Measurements from ENCODE around the gene SHC2.

SHC2 gene

GRCh38 chr19:379796-380195 is 81.0 kb downstream of the SHC2 start:
- no peak for DNase-seq (ENCODE audit: extremely low spot score)
- no peak for TF ChIP-seq ZNF384 (IDR thresholded peaks at IDR 0.05)
- ChIA-PET POLR2A (no interaction called here), CTCF (no interaction called here)

- TF ChIP-seq SP1 (IDR thresholded peaks at IDR 0.05) (no peak), NFRKB (IDR thresholded peaks at IDR 0.05) (no peak), TARDBP (IDR thresholded peaks at IDR 0.05) (no peak), ZNF384 (IDR thresholded peaks at IDR 0.05) (no peak), CTBP1 (IDR thresholded peaks at IDR 0.05; ENCODE audit: borderline replicate concordance) (no peak), SUZ12 (IDR thresholded peaks at IDR 0.05) (no peak), FOXM1 (IDR thresholded peaks at IDR 0.05; ENCODE audit: borderline replicate concordance) (no peak), L3MBTL2 (conservative IDR thresholded peaks at IDR 0.05) (no peak)
- ChIA-PET POLR2A (no interaction called here), CTCF (no interaction called here)
- no peak for DNase-seq (ENCODE audit: extremely low spot score)
These were observed 82.1 kb downstream of the SHC2 start for GRCh38 chr19:378706-379105.

GRCh38 chr19:377801-378581 is 82.8 kb downstream of the SHC2 start:
- ChIA-PET POLR2A (no interaction called here), CTCF (no interaction called here)
- no peak for TF ChIP-seq SP1 (IDR thresholded peaks at IDR 0.05)
- TF ChIP-seq FOXK2 (IDR thresholded peaks at IDR 0.05) = no peak
- no peak for TF ChIP-seq PKNOX1 (IDR thresholded peaks at IDR 0.05)
- TF ChIP-seq LEF1 (IDR thresholded peaks at IDR 0.05; ENCODE audit: borderline replicate concordance) = no peak
- no peak for TF ChIP-seq BHLHE40 (IDR thresholded peaks at IDR 0.05; ENCODE audit: borderline replicate concordance)
- TF ChIP-seq SUZ12 (IDR thresholded peaks at IDR 0.05) = no peak
- no peak for TF ChIP-seq ARNT (IDR thresholded peaks at IDR 0.05)
- TF ChIP-seq FOXA1 (IDR thresholded peaks at IDR 0.05) = no peak
- TF ChIP-seq CTBP1 (IDR thresholded peaks at IDR 0.05; ENCODE audit: borderline replicate concordance) = no peak
- TF ChIP-seq HDGF (IDR thresholded peaks at IDR 0.05; ENCODE audit: borderline replicate concordance) = no peak
- TF ChIP-seq ZNF384 (IDR thresholded peaks at IDR 0.05) = no peak
- no peak for TF ChIP-seq FOXM1 (IDR thresholded peaks at IDR 0.05; ENCODE audit: borderline replicate concordance)
- no peak for TF ChIP-seq L3MBTL2 (conservative IDR thresholded peaks at IDR 0.05)
- TF ChIP-seq NFRKB (IDR thresholded peaks at IDR 0.05) = no peak
- TF ChIP-seq TARDBP (IDR thresholded peaks at IDR 0.05) = no peak
- TF ChIP-seq ELF4 (IDR thresholded peaks at IDR 0.05) = no peak
- no peak for DNase-seq (ENCODE audit: extremely low spot score)

GRCh38 chr19:376111-376470 is 84.7 kb downstream of the SHC2 start:
- no peak for TF ChIP-seq ARNT (IDR thresholded peaks at IDR 0.05)
- TF ChIP-seq SP1 (IDR thresholded peaks at IDR 0.05) = no peak
- TF ChIP-seq ELF4 (IDR thresholded peaks at IDR 0.05) = no peak
- no peak for TF ChIP-seq FOXK2 (IDR thresholded peaks at IDR 0.05)
- TF ChIP-seq HDGF (IDR thresholded peaks at IDR 0.05; ENCODE audit: borderline replicate concordance) = no peak
- no peak for TF ChIP-seq BHLHE40 (IDR thresholded peaks at IDR 0.05; ENCODE audit: borderline replicate concordance)
- TF ChIP-seq NFRKB (IDR thresholded peaks at IDR 0.05) = no peak
- TF ChIP-seq FOXM1 (IDR thresholded peaks at IDR 0.05; ENCODE audit: borderline replicate concordance) = no peak
- TF ChIP-seq CTBP1 (IDR thresholded peaks at IDR 0.05; ENCODE audit: borderline replicate concordance) = no peak
- no peak for TF ChIP-seq PKNOX1 (IDR thresholded peaks at IDR 0.05)
- TF ChIP-seq L3MBTL2 (conservative IDR thresholded peaks at IDR 0.05) = no peak
- TF ChIP-seq FOXA1 (IDR thresholded peaks at IDR 0.05) = no peak
- TF ChIP-seq ZNF384 (IDR thresholded peaks at IDR 0.05) = no peak
- TF ChIP-seq LEF1 (IDR thresholded peaks at IDR 0.05; ENCODE audit: borderline replicate concordance) = no peak
- ChIA-PET CTCF (no interaction called here), POLR2A (interaction anchor here (1.1 kb wide), 1 partner anchor 10 kb away, joined by 3 read pairs; no protein-coding TSS in a partner anchor)
- no peak for DNase-seq (ENCODE audit: extremely low spot score)

- CTCF ChIA-PET = no interaction called here
- POLR2A ChIA-PET = interaction anchor here (1.1 kb wide), 1 partner anchor 9 kb away, joined by 3 read pairs; no protein-coding TSS in a partner anchor
- no peak for TF ChIP-seq SUZ12 (IDR thresholded peaks at IDR 0.05)
- no peak for DNase-seq (ENCODE audit: extremely low spot score)
These were observed 85.3 kb downstream of the SHC2 start for GRCh38 chr19:375395-376110.

GRCh38 chr19:374886-375235 is 86.0 kb downstream of the SHC2 start:
- CTCF ChIA-PET = no interaction called here
- no peak for DNase-seq (ENCODE audit: extremely low spot score)
- TF ChIP-seq SP1 (IDR thresholded peaks at IDR 0.05) (no peak), FOXM1 (IDR thresholded peaks at IDR 0.05; ENCODE audit: borderline replicate concordance) (no peak), FOXA1 (IDR thresholded peaks at IDR 0.05) (no peak), HDGF (IDR thresholded peaks at IDR 0.05; ENCODE audit: borderline replicate concordance) (no peak), TARDBP (IDR thresholded peaks at IDR 0.05) (no peak), NFRKB (IDR thresholded peaks at IDR 0.05) (no peak), SUZ12 (IDR thresholded peaks at IDR 0.05) (no peak)
- POLR2A ChIA-PET = no interaction called here

- DNase-seq (ENCODE audit: extremely low spot score) = no peak
- TF ChIP-seq SP1 (IDR thresholded peaks at IDR 0.05) (no peak), SUZ12 (IDR thresholded peaks at IDR 0.05) (no peak), BHLHE40 (IDR thresholded peaks at IDR 0.05; ENCODE audit: borderline replicate concordance) (no peak), FOXK2 (IDR thresholded peaks at IDR 0.05) (no peak), CTBP1 (IDR thresholded peaks at IDR 0.05; ENCODE audit: borderline replicate concordance) (no peak), TARDBP (IDR thresholded peaks at IDR 0.05) (no peak), ARNT (IDR thresholded peaks at IDR 0.05) (no peak), NFRKB (IDR thresholded peaks at IDR 0.05) (no peak), FOXM1 (IDR thresholded peaks at IDR 0.05; ENCODE audit: borderline replicate concordance) (no peak), L3MBTL2 (conservative IDR thresholded peaks at IDR 0.05) (no peak), FOXA1 (IDR thresholded peaks at IDR 0.05) (no peak)
- CTCF ChIA-PET = no interaction called here
- POLR2A ChIA-PET = interaction anchor here (0.9 kb wide), 1 partner anchor 115 kb away, joined by 3 read pairs; no protein-coding TSS in a partner anchor
These were observed 86.5 kb downstream of the SHC2 start for GRCh38 chr19:374183-374885.
